NAMALWA (cell line): ENCODE measurements around the gene COL13A1.
A peak's percentile ranks its signal among the peaks of the same experiment; 100 is the strongest.

Experiments
- DNase-seq: peaks from one replicate; pipeline ENCODE4 v3.0.0-alpha.2; 2015; ENCODE audit warnings: low spot score

The COL13A1 gene

DNA sequence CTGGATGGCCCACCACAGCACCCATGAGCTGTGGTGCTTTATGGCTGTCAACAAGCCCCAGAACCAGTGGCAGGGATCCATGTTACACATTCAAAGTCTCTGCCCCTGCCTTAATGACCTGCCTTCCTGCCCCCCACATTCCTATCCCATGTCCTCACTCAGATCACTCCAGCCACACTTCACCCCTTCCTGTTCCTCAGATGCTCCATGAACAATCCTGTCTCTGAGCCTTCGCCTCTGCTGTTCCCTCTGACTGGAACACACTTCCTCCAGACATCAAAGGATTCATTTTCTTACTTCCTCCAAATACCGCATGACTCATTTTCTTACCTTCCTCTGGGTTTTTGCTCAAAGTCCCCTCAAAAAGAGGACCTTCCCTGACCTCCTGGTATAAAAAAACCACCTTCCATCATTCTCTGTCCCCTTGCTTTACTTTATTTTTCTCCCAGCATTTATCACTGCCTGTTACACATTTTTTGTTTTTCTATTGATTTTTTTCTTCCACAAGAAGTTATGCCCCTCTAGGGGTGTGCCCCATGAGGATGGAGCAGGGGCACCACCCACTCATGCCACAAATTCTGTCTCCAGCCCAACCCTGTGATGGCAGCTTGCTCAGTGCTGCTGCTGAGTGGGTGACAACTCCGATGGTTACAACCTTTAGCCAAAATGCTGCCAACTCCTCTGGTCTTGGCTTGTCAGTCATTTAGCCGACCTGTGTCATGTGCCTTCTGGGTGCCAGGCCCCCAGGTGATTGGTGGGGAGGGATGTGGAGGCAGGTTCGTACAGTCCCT, 18.2 kb downstream of the COL13A1 start:
- no peak for DNase-seq

DNA sequence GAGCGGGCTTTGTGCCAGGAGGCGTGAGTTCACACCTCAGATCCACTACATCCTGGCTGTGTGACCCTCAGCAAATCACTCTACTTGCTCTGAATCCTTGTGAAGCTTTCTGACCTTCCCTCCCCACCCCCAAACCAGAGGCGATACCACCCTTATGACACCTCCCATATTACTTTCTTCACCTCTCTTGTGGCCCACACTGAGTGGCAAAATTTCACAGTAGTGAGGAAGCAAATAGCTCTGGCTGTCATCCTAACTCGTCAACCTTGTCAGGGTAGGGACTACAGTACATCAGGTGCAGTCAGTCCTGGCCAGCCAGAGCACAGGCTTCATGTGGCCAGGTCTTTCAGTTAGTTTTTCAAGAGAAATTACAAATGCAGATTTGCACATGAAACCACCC, 19.1 kb downstream of the COL13A1 start:
- no peak for DNase-seq

DNA sequence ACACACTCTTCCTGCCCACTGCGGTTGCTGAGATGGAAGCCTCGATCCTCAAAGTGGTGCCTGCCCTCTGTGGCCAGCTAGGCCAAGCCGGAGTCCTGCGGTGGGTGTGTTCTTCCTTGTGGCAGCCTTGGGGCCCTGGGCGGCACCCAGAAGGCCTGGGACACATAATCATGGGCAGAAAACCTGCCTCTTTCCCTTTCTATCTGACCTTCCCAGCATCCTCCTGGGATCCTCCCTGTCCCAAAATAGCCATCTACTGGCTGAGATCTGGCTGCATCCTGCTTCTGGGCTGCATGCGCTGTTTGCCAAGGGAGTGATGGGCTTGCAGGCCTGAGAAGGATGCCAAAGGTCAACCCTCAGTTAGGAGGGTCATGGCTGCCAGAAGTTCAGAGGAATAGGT, 23.9 kb downstream of the COL13A1 start:
- DNase-seq: no peak

DNA sequence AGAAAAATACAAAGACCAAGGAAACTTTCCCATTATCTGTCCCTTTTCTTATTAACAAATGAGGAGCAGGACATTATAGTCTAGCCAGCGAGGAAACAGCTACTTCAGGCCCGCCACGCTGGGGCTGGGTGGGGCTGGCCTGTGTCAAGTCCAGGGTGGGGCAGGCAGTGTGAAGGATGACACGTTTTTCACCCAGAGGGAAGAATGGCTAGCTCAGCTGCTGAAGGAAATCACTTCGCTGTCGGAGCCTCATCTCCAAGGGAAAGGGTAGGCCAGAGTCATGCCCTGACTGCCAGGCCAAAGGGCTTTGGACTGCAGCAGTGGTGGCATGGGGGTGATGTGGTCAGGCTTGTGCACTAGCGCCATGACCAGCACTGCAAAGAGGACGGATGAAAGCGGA, 24.4 kb downstream of the COL13A1 start:
- no peak for DNase-seq

DNA sequence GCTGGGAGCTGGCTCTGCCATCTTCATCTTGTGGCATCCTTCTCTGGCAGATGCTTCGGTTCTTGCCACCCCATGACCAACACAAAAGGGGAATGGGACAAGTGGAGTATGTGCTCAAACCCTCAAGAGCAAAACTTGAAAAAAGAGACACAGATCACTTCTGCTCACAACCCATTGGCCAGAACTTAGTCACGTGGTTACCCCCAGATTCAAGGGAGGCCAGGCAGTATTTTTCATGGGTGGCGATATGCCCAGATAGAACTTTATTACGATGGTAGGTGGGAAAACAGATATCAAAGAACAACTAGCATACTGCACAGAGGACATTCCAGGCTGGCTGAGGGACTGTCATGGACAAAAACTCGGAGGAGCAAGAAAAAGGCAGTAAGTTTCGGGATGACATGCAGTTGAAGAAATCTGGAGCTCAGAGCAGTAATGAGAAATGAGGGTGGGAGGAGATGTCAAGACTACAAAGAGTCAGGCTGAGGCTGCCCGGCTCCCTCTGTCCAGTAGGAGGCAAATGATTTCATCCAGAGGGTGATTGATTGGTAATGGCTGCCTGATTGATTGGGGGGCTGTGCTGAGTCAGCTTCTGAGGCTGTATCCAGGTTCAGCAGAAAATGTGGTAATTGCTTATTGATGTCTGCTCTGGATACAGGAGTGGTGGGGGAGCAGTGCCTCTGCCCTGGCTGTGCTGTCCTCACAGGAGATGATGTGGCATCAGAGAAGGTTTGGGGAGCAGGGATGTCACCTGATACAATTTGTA, 25.3 kb downstream of the COL13A1 start:
- no peak for DNase-seq

DNA sequence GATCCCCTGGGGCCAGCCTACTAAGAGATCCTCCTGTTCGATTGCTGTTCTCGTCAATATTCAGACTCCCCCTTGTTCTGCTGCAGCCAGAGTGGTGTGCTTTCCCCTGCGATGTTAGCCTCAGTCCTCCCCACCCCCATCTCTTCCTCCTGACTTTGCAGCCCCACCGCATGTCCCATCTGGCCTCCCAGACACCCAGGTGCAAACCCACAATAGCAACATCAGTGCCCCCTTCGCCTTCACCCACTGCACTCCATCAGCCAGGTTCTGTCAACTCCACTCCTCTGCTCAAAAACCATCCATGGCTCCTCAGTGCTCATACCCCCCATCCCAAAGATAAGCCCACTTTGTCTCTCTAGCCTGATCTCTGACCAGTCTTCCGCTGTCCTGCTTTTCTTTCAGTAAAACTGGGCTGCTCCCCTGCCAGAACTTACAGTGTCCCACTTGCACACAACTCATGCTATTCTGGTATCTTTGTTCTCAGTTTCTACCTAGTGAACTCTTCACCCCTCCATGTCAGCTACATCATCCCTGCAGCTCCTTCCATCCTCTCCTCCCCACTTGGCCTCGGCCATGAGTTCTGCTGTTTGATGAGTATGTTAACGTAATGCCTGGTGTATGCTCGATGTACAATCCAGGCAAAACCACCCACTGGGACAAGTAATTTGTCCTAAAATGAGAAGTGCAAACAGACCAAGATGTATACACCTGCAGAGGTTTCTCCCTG, 26.6 kb downstream of the COL13A1 start:
- no peak for DNase-seq

DNA sequence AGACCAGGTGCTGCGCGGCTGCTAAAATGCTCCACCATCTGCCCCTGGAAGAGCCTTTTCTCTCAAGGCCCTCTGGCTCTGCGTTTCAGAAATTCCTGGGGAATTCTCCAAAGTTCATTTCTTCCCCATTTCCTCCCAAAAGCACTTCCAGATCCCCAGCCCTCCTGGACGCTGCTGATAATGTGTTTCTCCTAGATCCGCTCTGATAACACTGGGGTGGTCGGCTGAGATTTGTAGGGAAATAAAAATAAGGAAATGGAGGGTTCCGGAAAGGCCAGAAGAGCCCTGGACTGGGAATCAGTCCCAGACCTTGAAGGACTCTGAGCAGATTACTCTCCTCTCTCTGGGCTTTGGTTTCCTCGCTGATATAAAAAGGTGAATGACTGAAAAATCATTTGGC, 28.1 kb downstream of the COL13A1 start:
- DNase-seq: no peak

DNA sequence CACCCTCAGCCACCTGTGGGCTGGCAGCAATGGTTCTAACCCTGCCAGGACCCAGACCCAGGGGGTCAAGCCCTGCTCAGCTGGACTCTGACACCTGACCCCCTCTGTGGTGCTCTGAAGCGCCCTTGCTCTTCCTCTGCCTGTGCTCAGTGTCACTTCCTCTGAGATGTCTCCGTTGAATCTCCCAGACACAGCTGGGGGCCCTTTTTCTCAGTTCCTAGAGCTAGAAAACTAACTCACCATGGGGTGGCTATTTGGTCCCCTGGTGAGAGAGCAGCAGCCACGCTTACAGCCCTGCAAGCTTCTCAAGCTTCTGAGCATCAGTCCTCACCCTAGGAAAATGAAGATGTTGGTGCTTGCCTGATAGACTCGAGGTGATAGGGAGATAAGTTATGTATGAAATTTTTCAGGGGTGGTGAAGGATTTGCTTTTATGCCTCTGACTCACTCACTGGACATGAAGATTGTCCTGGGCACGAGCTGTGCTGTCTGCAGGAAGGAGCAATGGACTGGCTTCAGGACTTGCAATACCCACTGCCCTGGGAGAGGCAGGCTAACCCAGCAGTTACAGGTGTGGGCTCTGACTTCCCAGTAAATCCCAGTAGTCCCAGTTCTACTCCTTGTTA, 29.6 kb downstream of the COL13A1 start:
- peak; percentile 18 for DNase-seq

DNA sequence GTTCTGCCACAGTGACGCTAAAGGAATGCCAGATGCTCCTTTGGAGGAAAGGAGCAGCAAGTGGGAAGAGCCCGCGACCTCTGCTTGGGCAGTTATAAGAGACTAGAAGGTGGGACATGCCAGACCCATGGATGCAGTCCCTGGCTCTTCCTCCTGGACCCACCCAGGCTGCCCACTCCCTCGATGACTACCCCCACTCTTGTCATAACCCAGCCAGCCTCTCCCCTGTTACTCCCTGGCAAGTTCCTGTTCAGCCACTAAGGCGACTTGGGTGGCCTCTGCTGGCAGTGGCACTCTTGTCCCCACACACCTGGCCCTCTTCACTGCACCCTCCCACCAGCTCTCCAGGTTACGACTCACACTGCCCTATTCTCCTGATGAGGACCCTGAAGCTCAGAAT, 33.5 kb downstream of the COL13A1 start:
- DNase-seq: no peak

DNA sequence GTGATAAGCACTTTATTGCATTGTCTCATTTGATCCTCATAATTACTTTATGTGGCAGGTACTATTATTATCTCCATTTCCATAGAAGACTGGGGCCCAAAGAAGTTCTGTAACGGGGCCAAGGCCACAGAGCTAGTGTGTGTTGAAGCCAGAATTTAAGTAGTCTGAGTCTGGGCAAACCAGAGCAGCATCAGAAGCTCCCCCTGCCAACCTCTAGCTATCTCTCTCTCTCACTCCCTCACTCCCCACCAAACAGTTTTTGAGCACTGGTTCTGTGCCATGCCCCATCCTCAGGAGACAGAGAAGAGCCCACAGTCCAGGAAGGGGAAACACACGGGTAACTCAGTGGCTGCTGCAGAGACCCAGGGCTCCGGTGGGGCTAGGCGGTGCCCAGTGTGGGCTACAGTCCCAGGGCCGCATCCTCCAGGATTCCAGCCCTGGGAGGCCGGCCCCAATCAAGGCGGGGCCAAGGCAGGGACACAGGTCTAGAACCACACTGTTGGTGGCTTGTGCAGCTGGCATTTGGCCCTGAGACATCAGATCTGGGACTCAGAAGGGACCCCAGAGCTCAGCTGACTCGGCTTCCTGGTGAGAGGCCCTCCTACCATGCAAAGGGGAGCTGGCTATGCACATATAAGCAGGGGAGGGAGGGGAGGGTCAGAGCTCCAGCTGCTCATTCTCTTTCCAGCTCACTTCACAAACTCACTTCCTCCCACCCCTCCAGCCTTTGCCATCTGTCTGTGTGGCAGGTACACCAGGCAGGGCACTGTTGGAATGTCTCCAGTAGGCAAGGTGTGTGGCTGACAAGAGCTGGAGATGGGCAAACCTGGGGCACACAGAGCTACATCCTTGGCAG, 34.4 kb downstream of the COL13A1 start:
- peak; percentile 51 for DNase-seq

DNA sequence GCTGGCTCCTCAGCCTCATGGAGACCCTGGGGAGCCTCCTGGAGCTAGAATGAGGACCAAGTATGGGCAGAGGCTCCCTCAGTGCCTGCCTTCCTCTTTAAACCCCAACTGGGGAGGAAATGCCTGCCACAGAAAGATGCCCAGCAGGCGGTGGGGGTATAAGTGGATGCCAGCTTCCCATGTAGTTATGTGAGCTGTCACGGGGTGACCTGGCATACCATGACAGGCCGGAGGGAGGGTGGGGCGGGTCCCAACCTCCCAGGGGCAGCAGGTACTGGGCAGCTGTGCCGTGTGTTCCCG, 35.0 kb downstream of the COL13A1 start:
- DNase-seq: no peak

DNA sequence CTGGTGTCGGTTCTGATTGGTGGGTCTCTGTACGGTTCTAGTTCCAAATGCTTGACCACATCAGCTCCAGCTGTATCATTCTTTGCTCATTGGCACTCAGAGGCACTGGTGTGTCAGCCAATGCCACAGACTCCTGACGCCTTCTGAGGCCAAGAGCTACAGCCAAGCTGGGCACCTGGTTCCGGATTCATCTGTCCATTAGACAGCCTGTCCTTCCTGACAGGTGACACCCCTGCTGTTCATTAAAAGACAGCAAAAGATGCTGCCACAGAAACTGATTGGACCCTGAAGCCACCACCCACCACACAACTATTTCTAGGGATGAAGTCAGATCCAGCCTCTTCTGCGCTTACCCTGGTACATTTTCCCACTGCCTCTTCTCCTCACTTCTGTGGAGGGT, 35.6 kb downstream of the COL13A1 start:
- no peak for DNase-seq

DNA sequence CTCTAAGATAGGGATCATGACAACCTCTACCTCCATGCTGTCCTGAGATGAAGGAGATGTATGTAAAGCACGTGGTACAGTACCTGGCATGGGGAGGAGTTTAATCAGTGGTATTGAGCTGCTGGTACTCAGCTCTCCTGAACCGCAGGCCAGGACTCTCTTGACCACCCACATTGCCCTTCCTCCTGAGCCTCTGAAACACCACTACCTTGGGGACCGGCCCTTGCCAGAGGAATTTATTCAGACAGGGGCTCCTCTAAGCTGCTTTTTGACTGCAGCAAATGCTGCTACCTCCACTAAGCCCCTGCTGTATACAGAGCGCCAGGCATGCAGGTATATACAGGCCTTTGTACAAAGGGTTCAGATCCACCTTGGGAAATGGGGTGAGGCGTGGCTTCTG, 36.7 kb downstream of the COL13A1 start:
- DNase-seq: no peak

DNA sequence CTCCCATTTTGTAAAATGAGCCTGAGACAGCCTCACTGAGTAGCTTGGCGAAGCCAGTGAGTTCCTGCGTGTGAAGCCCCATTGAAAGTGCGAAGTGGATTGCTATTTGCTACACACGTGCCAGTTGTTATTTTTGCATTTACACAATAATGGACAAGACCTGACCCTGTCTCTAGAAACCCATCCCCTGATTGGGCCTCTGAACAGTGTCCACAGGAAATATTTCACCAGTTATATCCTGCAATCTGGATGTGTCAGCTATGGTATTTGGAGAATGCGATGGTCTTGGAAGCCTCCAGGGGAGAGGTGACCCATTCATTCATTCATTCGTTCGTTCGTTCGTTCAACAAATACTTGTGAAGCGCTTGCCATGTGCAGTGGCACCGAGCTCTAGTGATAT, 37.1 kb downstream of the COL13A1 start:
- DNase-seq: no peak

DNA sequence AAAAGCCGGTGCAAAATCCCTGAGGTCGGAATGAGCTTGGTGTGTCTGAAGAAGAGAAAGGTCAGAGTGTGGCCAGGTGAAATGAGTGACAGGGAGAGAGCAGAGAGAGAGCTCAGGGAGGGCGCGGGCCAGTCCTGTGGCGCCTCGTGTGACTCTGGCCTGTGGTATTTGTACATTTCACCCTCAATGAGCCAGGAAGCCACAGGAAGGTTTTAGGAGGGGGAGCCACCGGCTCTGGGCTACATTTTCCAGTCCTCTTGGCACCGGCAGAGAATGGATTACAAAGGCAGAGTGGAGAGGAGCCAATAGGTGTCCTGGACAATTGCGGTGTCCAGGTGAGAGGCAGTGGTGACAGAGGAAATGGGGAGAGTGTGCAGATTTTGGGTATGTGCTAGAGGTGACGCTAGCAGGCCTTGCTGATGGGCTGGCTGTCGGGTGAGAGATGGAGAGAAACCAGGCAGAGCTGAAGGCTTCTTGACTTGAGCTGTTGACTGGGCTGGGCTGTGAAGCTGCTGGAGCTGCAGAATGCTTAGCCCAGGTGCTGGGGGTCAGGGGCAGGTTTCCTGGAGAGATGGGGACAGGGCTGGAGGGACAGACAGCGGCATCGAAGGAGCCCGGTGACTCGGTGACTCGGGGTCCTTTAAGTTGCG, 38.1 kb downstream of the COL13A1 start:
- DNase-seq: no peak

DNA sequence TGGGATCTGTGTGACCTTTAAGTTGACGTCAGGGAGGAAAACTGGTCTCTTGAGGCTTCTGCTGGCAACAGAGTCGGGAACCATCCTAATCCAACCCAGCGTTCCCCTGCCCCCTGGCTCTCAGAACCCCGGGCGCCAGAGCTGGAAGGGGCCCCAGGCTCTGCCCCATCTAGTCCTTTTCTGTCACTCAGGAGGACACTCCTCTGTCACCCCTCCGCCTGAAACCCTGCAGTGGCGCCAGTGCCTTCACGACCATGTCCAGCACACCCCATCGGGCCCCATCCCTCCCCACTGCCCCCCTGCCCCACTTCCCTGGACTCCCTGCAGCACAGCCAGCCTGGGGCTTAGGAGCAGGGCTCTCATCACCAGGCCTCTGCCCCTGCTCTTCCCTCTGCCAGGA, 39.1 kb downstream of the COL13A1 start:
- DNase-seq: no peak

DNA sequence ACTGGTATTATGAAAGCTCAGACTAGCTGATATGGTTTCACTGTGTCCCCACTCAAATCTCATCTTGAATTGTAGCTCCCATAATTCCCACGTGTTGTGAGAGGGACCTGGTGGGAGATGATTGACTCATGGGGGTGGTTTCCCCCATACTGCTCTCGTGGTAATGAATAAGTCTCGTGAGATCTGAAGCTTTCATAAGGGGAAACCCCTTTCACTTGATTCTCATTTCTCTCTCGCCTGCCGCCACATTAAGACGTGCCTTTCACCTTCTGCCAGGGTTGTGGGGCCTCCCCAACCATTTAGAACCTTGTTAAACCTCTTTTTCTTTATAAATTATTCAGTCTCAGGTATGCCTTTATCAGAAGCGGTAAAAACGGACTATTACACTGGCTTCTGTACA, 40.3 kb downstream of the COL13A1 start:
- DNase-seq: peak; percentile 17

DNA sequence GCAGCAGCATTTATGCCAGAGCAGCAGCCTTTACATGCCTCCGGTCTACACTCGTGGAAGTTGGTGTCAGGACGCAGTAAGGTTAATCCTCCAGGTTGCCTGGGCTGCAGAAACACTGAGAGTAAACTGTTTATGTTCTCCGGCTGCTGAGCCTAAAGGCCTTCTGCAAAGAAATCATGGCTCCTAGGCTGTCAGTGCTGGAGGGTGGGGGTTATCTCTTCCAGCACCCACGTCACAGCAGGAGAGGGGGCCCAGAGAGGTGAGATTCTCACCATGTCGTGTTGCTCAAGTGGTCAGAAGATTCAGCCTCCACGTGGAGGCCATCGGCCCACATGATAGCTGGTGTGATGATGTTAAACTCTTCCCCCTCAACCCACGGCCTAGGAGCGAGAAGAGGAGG, 41.2 kb downstream of the COL13A1 start:
- no peak for DNase-seq

DNA sequence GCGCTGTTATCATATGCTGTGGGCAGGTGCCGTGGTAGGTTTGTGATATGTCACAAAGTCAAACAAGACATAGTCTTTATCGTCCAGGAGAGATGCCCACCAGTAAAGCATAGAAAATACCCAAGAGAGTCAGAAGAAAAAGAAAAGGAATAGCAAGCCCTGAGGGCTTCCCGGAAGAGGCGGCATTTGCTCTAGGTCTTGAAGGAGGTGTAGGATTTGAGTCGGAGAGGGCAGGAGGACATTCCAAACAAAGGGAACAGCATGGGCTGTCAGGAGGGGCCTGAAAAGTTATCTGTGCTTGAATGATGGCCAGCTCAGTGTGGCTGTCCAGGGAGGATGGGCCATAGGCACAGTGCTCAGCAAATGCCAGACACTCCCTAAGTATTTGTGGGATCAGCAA, 42.2 kb downstream of the COL13A1 start:
- no peak for DNase-seq

DNA sequence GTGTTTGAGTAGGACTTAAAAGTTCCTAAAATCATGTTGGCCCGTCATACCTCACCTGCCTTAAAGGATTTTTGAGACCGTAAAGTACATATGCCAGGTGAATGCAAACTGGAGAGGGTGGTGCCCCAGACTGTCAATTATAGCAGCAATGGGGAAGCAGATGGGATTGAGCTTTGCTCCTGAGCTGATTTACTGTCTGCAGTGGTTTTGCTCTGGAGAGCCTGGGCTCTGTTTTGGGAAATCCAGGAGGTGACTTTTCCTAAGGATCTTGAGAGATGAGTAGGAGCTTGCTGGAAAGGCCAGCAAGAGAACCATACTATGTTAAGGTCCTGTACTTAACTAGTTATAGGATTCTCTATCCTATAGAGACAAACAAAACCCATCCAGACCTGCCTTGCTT, 43.0 kb downstream of the COL13A1 start:
- no peak for DNase-seq

DNA sequence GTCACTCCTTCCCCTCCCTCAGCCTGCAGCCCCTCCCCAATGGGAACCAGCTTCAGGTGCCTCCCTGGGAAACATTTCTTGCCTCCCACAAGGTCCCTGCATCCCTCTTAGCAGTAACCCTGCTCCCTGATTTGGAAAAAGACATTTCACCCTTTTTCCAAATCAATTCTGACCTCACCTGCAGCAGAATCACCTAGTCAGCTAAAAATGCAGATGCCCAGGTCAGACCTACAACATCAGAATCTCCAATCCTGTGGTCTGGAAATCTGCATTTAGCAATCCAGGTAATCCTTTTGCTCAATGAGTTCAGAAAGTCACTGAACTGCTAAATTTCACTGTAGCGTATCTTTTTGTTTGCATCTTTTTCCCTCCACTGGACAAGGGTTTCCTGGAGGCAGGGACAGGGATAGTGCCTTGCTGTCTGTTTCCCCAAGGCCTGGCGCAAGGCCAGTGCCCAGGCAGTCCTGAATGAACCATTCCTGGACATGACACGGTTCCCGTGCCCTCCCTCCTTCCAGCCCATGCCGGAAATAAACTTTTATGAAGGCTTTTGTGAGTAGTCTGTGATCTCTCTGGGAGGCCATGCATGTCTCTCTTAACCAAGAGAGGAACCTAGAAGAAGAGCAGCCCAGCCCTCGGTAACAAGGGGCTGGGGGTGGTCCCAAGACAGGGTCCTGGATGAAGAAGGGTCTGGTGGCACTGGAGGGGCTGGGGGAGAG, 44.0 kb downstream of the COL13A1 start:
- no peak for DNase-seq
